GM21717 (cell line): ENCODE measurements around the gene MLC1.

Experiments used
- ATAC-seq: cut with Tn5 transposase; IDR thresholded peaks from one replicate; pipeline ENCODE4 v1.9.1; 2021; ENCODE audit warnings: mild to moderate bottlenecking, moderate library complexity; ENCODE audit not compliant: unreplicated experiment

Gene MLC1

DNA sequence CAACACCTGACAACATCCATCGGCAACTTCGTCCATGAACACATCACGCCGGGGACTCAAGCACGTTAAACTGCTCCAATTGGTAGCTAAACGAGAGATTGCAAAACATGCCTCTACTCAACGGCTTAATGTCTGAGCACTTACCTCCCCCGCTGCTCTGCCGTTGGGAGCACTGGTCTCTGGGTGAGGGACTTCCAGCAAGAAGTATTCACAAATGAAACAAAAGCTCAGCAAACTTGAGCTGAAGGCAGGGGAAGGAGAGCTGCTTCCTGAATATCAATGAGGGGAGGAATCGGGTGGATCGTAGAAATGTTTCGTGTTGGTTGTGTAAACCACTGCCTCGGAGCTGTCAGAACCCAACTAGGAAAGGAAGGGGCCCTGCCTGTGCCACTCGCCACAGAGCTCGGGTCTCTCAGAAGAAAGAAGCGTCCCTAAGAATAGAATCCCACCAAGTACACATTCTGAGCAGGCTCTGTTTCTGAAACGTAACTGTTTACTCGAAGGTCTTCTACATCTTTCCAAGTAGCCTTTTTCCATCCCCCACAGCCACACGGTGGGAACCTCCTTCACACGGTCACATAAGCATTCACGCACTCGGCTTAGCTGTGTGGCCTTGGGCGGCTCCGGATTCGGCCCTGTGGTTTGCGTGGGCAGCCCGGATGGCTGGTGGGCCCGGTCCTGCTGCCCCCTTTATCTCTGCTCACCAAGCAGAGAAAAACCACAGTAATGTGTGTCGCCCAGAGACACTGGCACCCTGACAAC lies at the start of gene MLC1:
MLC1 (minus strand) TSS at position 216 of the 762 bp plus-strand sequence. CDS start 524 bp downstream, outside the sequence.
- ATAC-seq, result no peak

DNA sequence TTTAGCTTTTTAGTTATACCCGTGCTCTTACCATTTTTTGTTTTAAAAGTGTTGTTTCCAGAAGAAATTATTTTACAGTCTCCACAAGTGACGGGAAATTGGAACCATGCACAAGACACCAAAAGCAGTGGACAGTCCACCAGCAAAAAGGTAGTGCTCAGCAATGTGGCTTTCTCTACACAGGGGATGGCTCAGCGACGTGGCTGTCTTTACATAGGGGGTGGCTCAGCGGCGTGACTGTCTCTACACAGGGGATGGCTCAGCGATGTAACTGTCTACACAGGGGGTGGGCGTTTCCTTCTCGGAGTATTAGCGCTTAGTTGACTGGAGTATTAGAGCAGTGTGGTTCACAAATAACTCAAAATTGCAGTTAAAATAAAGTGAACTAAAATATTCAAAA lies 49.3 kb upstream of the MLC1 start:
- ATAC-seq, result no peak

DNA sequence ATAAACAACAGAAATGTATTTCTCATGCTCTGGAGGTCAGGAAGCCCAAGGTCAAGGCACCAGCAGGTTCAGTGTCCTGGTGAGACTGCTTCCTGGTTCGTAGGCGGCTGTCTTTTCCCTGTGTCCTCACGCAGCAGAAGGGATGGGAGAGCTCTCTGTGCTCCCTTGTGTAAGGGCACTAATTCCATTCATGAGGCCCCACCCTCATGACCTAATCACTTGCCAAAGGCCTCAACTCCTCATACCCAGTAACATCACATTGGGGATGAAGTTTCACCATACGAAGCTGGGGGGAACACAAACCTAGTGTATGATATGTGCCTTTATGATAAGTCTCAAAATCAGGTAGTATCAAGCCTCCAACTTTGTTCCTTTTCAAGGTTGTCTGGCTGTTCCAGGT lies 46.7 kb upstream of the MLC1 start:
- no peak for ATAC-seq

- no peak for ATAC-seq
Observed at GRCh38 chr22:50129121-50129736, 44.0 kb upstream of the MLC1 start.

DNA sequence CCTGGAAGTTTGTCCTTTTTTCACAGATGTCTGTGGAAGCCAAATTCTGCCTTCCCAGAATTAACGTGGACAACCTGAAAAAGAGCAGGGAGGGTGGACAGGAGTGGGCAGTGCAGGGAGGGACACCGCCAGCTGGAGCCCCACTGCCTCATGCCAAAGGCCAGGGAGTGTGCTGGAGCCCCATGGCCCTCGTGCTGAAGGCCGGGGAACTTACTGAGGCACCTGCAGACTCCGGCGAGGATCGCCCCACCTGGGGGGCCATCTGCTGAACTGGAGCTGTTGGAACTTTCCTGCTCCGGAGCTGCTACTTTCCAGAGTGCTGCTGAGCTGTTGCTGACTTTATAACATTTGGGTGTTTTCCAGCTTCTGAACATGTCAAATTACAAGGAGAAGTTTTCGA lies 39.8 kb upstream of the MLC1 start:
- no peak for ATAC-seq

DNA sequence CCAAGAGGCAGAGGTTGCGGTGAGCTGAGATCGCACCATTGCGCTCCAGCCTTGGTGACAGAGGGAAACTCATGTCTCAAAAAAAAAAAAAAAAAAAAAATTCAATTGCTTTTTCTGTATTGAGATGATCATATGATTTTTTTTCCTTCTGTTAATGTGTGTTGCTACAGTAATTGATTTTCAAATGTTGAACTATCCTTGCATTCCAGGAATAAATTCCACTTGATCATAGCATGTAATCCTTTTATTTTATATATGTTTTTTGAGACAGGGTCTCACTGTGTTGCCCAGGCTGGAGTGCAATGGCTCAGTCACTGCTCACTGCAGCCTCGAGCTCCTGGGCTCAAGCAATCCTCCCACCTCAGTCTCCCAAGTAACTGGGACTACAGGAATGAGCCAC lies 37.9 kb upstream of the MLC1 start:
- no peak for ATAC-seq

- no peak for ATAC-seq
Observed at GRCh38 chr22:50121202-50121740, 36.0 kb upstream of the MLC1 start.

DNA sequence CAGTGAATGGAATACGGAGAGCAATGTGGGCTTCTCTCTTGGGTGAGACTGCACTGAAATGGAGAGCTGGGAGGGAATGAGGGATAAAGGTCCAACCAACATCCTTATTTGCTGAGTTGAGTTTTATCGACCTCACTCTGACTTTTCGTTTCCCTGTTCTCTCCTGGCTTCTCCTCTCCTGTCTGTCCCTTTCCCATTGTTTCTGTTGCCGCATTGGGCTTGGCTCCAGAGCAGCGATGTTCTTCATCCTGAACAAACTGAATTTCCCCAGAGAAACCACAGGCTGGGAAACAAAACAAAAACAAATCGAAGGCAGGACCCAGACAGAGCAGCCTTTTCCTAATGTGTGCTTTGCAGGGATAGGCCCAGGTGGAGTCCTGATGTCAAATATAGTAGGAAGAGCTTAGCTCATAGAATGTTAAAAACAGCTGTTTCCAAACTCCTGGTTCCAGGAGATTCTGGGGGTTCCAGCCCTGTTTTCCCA lies 34.6 kb upstream of the MLC1 start:
- no peak for ATAC-seq

- ATAC-seq, result no peak
Observed at GRCh38 chr22:50119169-50119767, 34.0 kb upstream of the MLC1 start.

DNA sequence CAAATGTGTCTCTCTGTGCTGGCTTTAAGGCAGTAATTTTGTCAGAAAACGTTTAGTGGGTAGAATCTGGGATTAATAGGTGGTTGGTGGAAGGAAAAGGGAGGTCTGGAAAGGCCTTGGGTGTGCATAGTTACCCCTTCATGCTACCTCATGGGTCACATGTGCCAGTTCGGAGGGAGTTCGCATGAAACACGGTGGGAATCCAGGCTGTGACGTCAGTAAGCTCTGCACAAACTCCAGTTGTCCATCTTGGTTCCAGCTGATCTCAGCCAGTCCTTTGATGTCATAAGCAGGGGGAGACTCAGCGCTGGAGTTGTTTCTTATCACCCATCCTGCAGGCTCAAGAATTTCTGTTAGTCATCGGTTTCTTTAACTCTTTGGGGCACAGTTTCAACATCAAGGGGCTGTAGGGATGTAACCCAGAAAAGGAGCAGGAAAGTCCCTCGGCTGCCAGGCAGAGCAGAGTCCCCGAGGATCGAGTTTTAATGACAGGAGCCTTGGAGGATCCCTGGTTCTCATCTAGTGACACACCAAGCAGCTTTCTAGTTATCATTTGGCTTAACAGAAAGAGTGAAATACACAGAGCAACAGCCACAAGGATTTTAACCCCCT lies 33.4 kb upstream of the MLC1 start:
- ATAC-seq, result no peak

GRCh38 chr22:50118129-50118528 lies 32.9 kb upstream of the MLC1 start:
- no peak for ATAC-seq

GRCh38 chr22:50117168-50117762 lies 32.0 kb upstream of the MLC1 start:
- ATAC-seq, result no peak

- no peak for ATAC-seq
Observed at GRCh38 chr22:50115693-50116092, 30.5 kb upstream of the MLC1 start.

- ATAC-seq, result no peak
Observed at GRCh38 chr22:50114221-50115021, 29.2 kb upstream of the MLC1 start.

DNA sequence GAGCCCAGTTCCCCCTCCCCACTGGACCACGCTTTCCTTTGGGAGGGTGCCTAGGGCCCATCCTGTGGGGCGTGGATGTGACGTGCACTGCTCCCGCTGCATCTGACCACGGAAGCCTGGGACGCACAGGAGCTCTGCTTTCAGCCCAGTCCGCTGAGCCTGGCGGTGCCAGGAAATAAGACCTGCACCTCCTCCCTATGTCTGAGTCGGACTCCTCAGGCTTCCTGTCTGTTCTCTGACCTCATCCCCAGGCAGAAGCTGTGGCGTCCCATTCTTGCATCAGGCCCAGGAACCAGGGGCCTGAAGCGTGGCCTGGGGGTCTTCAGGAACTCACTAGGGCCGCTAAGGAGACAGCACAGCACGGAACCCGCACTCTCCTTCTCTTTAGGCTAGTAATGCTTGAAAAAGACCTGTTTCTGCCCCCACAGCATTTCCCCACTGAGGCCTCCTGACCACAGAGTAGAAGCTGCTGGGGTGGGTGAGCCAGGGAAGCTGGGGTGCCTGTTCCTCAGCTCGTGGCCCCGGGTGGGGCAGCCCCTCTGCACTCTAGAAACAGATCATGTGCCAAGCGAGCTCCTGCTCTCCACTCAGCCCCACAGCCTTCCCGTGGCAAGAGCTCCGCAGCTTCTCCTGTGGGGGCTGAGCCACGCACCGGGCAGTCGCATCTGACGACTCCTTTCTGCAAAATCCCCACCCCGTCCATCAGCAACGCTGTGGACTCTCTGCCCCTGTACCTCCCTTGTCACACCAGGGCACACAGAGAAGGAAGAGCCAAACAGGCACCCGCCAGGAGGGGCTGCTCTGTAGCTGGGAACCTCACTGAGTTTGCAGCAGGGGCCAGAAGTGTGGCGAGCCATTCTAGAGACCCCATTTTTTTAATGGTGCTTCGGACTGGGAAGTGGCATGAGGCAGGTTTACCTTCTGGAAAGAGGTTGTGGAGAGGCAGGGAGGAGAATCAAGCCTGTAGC lies 27.2 kb upstream of the MLC1 start:
- no peak for ATAC-seq

- no peak for ATAC-seq
Observed at GRCh38 chr22:50111056-50111455, 25.8 kb upstream of the MLC1 start.

DNA sequence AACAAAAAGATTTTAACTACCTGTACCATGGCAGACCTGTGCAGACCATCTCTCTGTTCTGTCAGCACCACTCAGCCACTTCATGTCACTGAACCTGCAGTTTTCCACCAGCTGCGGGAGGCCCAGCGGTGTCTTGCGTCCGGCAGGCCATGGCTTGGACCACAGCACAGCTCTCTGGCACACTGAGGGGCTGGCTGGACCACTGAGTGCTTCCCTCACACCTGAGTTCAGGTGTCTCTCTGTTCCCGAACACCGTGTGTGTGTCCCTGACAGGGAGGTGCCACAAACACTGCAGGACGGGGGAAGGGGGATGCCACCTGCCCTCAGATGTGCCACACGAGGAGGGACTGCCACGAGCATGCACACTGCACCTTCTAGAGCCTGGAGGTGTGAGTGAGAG lies 22.3 kb upstream of the MLC1 start:
- no peak for ATAC-seq

DNA sequence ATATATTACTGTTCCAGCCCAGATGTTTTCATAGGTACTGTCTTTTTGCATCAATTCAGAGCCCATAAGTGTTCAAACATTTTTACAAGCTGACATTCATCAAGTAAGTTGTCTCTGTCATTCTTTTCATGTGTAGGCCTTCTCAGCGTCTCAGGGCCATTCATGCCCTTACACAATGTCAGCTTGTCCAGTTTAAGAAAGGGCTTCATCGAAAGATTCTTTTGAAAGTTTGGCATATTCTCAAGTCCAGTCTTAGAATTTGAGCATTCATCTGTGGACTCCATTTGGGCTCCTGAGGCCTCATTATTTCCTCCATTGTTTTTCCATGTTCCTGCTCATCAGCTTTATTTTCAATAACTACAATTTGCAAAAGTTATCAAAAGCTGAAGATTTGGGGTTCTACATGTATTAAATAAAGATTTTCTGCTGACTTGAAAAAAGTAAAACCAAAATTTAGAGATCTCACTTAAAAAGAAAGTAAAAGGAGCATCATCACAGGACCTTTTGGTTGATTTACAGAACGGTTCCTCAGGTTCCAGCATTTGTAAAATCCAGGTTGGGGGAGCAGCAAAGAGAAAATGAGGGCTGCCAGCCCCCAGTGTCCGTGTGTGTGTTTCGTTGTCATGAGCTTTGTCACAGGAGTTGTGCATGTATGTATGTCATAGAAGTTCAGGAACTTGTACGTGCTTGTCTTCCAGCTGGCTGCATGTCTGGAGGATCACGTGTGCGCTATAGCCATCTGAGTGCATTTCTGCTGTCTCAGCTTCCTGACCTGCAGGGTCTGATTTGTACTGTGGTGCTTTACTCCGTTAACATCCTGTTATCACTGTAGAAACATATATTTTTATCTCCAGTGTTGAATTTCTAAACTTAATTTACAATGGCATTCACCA lies 20.2 kb upstream of the MLC1 start:
- no peak for ATAC-seq
